ENCODE measurements around the gene TRMT2B. TPM values are rescaled to one million over a fixed set of nuclear protein-coding genes. Genes with fewer than 3 reads are reported as not detected.

The TRMT2B gene
- total RNA-seq, 1 experiment from 2014 or later = 9.5 TPM

GRCh38 chrX:100969408-100969807 lies 82.5 kb downstream of the TRMT2B start, which contains the start of gene ARL13A:
Gene ARL13A (plus strand): TSS chrX:100969708. CDS start chrX:100973690, 3,982 bp downstream.
- H3K4me1 ChIP-seq (ENCODE audit: control insufficient read depth in 1 of 2, insufficient read depth in 2 of 2, low read length in 2 of 2) = no peaks in the 10 kb centered on the region
- H3K4me3 ChIP-seq (replicated peaks in 1 of 2; ENCODE audit: low read depth in 1 of 2, low read length in 2 of 2) = no peak within 1 kb of the TSS
- H2AFZ ChIP-seq (ENCODE audit: low read depth, low read length, poor library complexity, severe bottlenecking) = no peak within 1 kb of the TSS
- H3K27me3 ChIP-seq (ENCODE audit: insufficient read depth, low read length) = no peaks in the 10 kb centered on the region
- no peaks in the 10 kb centered on the region for H3K9me2 ChIP-seq (ENCODE audit: insufficient read depth)
- H3K4me2 ChIP-seq (ENCODE audit: low read length) = no peak within 1 kb of the TSS
- no peaks in the 10 kb centered on the region for H3K79me2 ChIP-seq (ENCODE audit: insufficient read depth, low read length)
- H3K27ac ChIP-seq (ENCODE audit: low read depth, low read length) = no peak within 1 kb of the TSS
- POLR2A ChIA-PET = no interaction called here
- TF ChIP-seq SP1 (IDR thresholded peaks at IDR 0.05; ENCODE audit: low read depth) (no peak), YY1 (IDR thresholded peaks at IDR 0.05; ENCODE audit: extremely low read depth, insufficient replicate concordance, low read depth, low read length) (no peak), POLR2AphosphoS5 (IDR thresholded peaks at IDR 0.05; ENCODE audit: low read depth, low read length) (no peak), REST (IDR thresholded peaks at IDR 0.05; ENCODE audit: low read depth) (no peak), FOSL1 (IDR thresholded peaks at IDR 0.05; ENCODE audit: low read depth) (no peak), ELF1 (IDR thresholded peaks at IDR 0.05; ENCODE audit: borderline replicate concordance, low read depth) (no peak), SIN3A (IDR thresholded peaks at IDR 0.05; ENCODE audit: low read depth) (no peak), CEBPB (IDR thresholded peaks at IDR 0.05; ENCODE audit: low read depth) (no peak), POLR2A (IDR thresholded peaks at IDR 0.05; ENCODE audit: borderline replicate concordance, extremely low read depth, insufficient read depth, insufficient read length) (no peak), EZH2phosphoT487 (IDR thresholded peaks at IDR 0.05; ENCODE audit: borderline replicate concordance) (no peak), RAD21 (IDR thresholded peaks at IDR 0.05; ENCODE audit: low read depth) (no peak), TCF7L2 (IDR thresholded peaks at IDR 0.05; ENCODE audit: borderline replicate concordance, extremely low read depth, insufficient read depth, insufficient read length) (no peak)
- TF ChIP-seq, protein P1, sequence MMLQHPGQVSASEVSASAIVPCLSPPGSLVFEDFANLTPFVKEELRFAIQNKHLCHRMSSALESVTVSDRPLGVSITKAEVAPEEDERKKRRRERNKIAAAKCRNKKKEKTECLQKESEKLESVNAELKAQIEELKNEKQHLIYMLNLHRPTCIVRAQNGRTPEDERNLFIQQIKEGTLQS (IDR thresholded peaks at IDR 0.05) = no peak
- TF ChIP-seq, protein P2, sequence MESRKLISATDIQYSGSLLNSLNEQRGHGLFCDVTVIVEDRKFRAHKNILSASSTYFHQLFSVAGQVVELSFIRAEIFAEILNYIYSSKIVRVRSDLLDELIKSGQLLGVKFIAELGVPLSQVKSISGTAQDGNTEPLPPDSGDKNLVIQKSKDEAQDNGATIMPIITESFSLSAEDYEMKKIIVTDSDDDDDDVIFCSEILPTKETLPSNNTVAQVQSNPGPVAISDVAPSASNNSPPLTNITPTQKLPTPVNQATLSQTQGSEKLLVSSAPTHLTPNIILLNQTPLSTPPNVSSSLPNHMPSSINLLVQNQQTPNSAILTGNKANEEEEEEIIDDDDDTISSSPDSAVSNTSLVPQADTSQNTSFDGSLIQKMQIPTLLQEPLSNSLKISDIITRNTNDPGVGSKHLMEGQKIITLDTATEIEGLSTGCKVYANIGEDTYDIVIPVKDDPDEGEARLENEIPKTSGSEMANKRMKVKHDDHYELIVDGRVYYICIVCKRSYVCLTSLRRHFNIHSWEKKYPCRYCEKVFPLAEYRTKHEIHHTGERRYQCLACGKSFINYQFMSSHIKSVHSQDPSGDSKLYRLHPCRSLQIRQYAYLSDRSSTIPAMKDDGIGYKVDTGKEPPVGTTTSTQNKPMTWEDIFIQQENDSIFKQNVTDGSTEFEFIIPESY (IDR thresholded peaks at IDR 0.05; ENCODE audit: extremely low read depth, insufficient replicate concordance, low read length) = no peak
- intact Hi-C loops (cut with micrococcal nuclease) = no loop called here
- H3K9ac ChIP-seq (ENCODE audit: low read length) = no peak within 1 kb of the TSS
- H4K20me1 ChIP-seq (ENCODE audit: insufficient read depth) = no peaks in the 10 kb centered on the region
- no peaks in the 10 kb centered on the region for H3K36me3 ChIP-seq (ENCODE audit: control insufficient read depth in 1 of 2, insufficient read depth in 2 of 2, low read length in 2 of 2)
- CTCF ChIA-PET = no interaction called here
- RAD21 ChIA-PET (ENCODE audit: low non-redundant PET in 1 of 2, low total read pairs in 2 of 2, uncharacterized antibody in 2 of 2, unreplicated experiment in 2 of 2) = no interaction called here
- no peak for DNase-seq (ENCODE audit: low read depth, low spot score)
- BruUV-seq (replicated peaks) = no TSS peak
- H3K9me3 ChIP-seq (ENCODE audit: control insufficient read depth in 1 of 2, insufficient read depth in 1 of 2, low read depth in 1 of 2, low read length in 2 of 2) = no peaks in the 10 kb centered on the region
- no peak for ATAC-seq

Data from HCT116 (cell line).